Caco-2 (cell line): ENCODE data around the gene SFRP5. TPM values are rescaled to one million over a fixed set of nuclear protein-coding genes. Genes with fewer than 3 reads are reported as not detected.
A peak's percentile ranks its signal among the peaks of the same experiment; 100 is the strongest.

Experiments used
- BruUV-seq: library from RNA; stranded (reverse); fragments of 400-500 nt; replicated peaks from 2 replicates; lab custom pipeline; 2021; lab: Mats Ljungman, UMichigan
- CTCF ChIA-PET: fragments of 300-600 bp; sonication (Branson Sonifier 250); formaldehyde crosslinking; loops from one replicate; lab custom pipeline; 2022; ENCODE audit warnings: antibody characterized with exemption; lab: Charles Lee
- POLR2A ChIA-PET: fragments of 300-600 bp; sonication (Branson Sonifier 250); formaldehyde crosslinking; loops from one replicate; lab custom pipeline; 2022; ENCODE audit warnings: antibody characterized with exemption; lab: Charles Lee
- DNase-seq, 2 experiments: peaks; one replicate each; pipeline versions ENCODE4 v3.0.0 to v3.0.0-alpha.2; 2020 to 2022
- H3K27me3 ChIP-seq: replicated peaks from 2 replicates; pipeline ENCODE4 v1.6.0; 2011; ENCODE audit warnings: low read length; ENCODE audit not compliant: control insufficient read depth, insufficient read depth
- H3K36me3 ChIP-seq: 2 replicates; pipeline ENCODE4 v1.5.1; 2011; ENCODE audit warnings: low read length; ENCODE audit not compliant: control insufficient read depth, insufficient read depth
- H3K4me1 ChIP-seq: fragments of 250-450 bp; sonication (Bioruptor Pico); 2 replicates; pipeline ENCODE4 v1.5.1; 2020; ENCODE audit warnings: mild to moderate bottlenecking
- H3K4me3 ChIP-seq: 2 replicates; pipeline ENCODE4 v1.5.1; 2011; ENCODE audit warnings: low read depth, mild to moderate bottlenecking, control low read depth, low read length
- H3K9me3 ChIP-seq: fragments of 250-450 bp; sonication (Bioruptor Pico); 2 replicates; pipeline ENCODE4 v1.5.1; 2020; ENCODE audit warnings: mild to moderate bottlenecking, moderate library complexity
- H3K27ac Mint-ChIP-seq: one replicate; pipeline ENCODE4 v1.8.0; 2022; ENCODE audit warnings: mixed read lengths; ENCODE audit not compliant: unreplicated experiment
- H3K27me3 Mint-ChIP-seq: one replicate; pipeline ENCODE4 v1.8.0; 2022; ENCODE audit warnings: mixed read lengths; ENCODE audit not compliant: insufficient read depth, unreplicated experiment
- H3K36me3 Mint-ChIP-seq: one replicate; pipeline ENCODE4 v1.8.0; 2022; ENCODE audit warnings: mild to moderate bottlenecking, mixed read lengths; ENCODE audit not compliant: insufficient read depth, unreplicated experiment
- H3K4me1 Mint-ChIP-seq: one replicate; pipeline ENCODE4 v1.8.0; 2022; ENCODE audit warnings: low read depth, mixed read lengths; ENCODE audit not compliant: unreplicated experiment
- H3K4me3 Mint-ChIP-seq: one replicate; pipeline ENCODE4 v1.8.0; 2022; ENCODE audit warnings: mild to moderate bottlenecking, moderate library complexity, mixed read lengths; ENCODE audit not compliant: unreplicated experiment
- H3K9me3 Mint-ChIP-seq: one replicate; pipeline ENCODE4 v1.8.0; 2022; ENCODE audit warnings: mixed read lengths; ENCODE audit not compliant: unreplicated experiment
- CTCF ChIP-seq, 2 experiments: fragments of 200-600 bp in 1 of 2; IDR thresholded peaks; 1 replicate in 1 of 2; 2 replicates in 1 of 2; pipeline versions ENCODE4 v1.5.1 to v1.8.0; 2011 to 2022; ENCODE audit warnings: antibody characterized with exemption in 1 of 2, control low read depth in 1 of 2, inconsistent platforms in 1 of 2, low read depth in 1 of 2, low read length in 1 of 2, mild to moderate bottlenecking in 1 of 2, moderate library complexity in 1 of 2; ENCODE audit not compliant: insufficient read depth in 1 of 2, severe bottlenecking in 1 of 2, unreplicated experiment in 1 of 2
- intact Hi-C: fragments of 100-400 bp; cut with micrococcal nuclease; formaldehyde crosslinking; loops from one replicate; pipeline ENCODE4 v1.10.0; 2022; ENCODE audit not compliant: unreplicated experiment
- total RNA-seq: library from RNA; stranded (reverse); gene quantifications from 2 replicates; pipeline ENCODE4 v1.2.3, GENCODE V29; 2022

SFRP5 gene
- total RNA-seq, 1 experiment from 2014 or later, result 1.1 TPM

- Mint-ChIP-seq H3K27ac (peak overlapping the region; percentile 56), H3K27me3 (peaks cover 12% of the 10 kb centered on the region), H3K4me1 (peaks cover 7% of the 10 kb centered on the region), H3K4me3 (peak overlapping the region; percentile 75), H3K9me3 (no peaks in the 10 kb centered on the region), H3K36me3 (peaks cover 15% of the 10 kb centered on the region)
- no peak for TF ChIP-seq CTCF (IDR thresholded peaks at IDR 0.05; ENCODE audit: insufficient read depth in 1 of 2, low read depth in 1 of 2, low read length in 1 of 2, severe bottlenecking in 1 of 2, unreplicated experiment in 1 of 2)
- Histone ChIP-seq H3K36me3 (no peaks in the 10 kb centered on the region; the same call in 1 of the 2 replicates), H3K4me3 (no peak overlapping the region; the same call in 1 of the 2 replicates), H3K9me3 (no peaks in the 10 kb centered on the region), H3K27me3 (peaks cover 2% of the 10 kb centered on the region; the same call in 1 of the 2 replicates), H3K4me1 (peaks cover 17% of the 10 kb centered on the region; the same call in 1 of the 2 replicates)
- DNase-seq, result no peak
- intact Hi-C loops, result loop anchor here (5.0 kb wide), 1 partner anchor 97 kb away; no protein-coding TSS in a partner anchor
- POLR2A ChIA-PET, result no interaction called here
- CTCF ChIA-PET, result interaction anchor here (0.5 kb wide), 1 partner anchor 701 kb away, joined by 4 read pairs; no protein-coding TSS in a partner anchor
- BruUV-seq, result no TSS peak
Measured at GRCh38 chr10:97770255-97770654, 1.5 kb downstream of the SFRP5 start.

- Histone ChIP-seq H3K9me3 (no peaks in the 10 kb centered on the region), H3K36me3 (no peaks in the 10 kb centered on the region; the same call in 1 of the 2 replicates), H3K4me1 (peaks cover 30% of the 10 kb centered on the region), H3K4me3 (no peak overlapping the region), H3K27me3 (peaks cover 2% of the 10 kb centered on the region; the same call in 1 of the 2 replicates)
- Mint-ChIP-seq H3K27me3 (peaks cover 12% of the 10 kb centered on the region), H3K36me3 (peaks cover 22% of the 10 kb centered on the region), H3K27ac (no peak overlapping the region), H3K4me3 (no peak overlapping the region), H3K4me1 (peaks cover 16% of the 10 kb centered on the region), H3K9me3 (no peaks in the 10 kb centered on the region)
- CTCF ChIA-PET, result no interaction called here
- intact Hi-C loops, result no loop called here
- TF ChIP-seq CTCF (IDR thresholded peaks at IDR 0.05; ENCODE audit: insufficient read depth in 1 of 2, low read depth in 1 of 2, low read length in 1 of 2, severe bottlenecking in 1 of 2, unreplicated experiment in 1 of 2), result no peak
- BruUV-seq, result no TSS peak
- POLR2A ChIA-PET, result interaction anchor here (0.6 kb wide), 1 partner anchor 20 kb away, joined by 11 read pairs; no protein-coding TSS in a partner anchor
- no peak for DNase-seq
Measured at GRCh38 chr10:97768322-97769315, 3.2 kb downstream of the SFRP5 start.
